GM19193 (cell line): ENCODE results near the gene BMERB1.

Experiments
- POLR2A ChIP-seq: IDR thresholded peaks from 4 replicates; pipeline ENCODE4 v1.6.1; 2011; ENCODE audit not compliant: insufficient read depth, insufficient read length; ENCODE audit errors: extremely low read depth

The BMERB1 gene

DNA sequence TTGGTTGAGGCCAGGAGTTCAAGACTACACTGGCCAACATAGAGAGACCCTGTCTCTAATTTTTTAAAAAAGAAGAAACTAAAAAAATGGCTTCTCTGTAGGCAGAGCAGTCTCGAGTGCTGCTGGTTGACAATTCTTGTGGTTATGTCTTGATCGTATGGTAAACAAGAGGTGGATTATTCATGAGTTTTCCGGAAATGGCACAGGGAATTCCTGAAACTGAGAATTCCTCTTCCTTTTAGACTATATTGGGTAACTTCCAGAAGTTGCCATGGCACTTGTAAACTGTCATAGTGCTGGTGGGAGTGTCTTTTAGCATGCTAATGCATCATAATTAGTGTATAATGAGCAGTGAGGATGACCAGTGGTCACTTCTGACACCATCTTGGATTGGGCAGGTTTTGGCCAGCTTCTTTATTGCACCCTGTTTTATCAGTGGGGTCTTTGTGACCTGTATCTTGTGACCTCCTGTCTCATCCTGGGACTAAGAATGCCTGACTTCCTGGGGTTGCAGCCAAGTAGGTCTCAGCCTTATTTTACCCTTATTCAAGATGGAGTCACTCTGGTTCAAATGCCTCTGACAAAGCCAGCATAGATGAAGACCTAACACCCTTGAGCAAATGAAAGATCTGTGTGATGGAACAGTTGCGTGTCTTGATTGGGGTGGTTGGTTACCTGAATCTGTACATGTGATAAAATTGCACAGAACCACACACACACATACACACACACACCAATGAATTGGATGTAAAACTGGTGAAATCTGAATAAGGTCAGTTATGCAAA lies 30.2 kb downstream of the BMERB1 start:
- no peak for TF ChIP-seq POLR2A

DNA sequence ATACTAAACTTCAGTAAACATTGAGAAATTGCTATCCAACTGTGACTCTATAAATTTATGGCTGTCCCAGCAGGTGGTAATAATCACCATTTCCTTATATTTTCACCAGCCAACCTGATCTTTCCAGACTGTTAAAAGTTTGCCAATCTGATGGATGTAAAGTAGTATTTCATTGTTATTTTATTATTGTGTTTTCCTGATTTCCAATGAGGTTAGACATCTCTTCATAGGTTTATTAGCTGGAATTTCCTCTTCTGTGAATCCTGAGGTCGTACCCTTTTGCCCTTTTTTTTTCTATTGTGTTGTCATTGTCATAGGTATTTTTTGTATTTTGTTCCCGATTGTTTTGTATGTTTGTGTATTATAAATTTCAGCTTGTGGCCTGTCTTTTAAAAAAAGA lies 31.7 kb downstream of the BMERB1 start:
- TF ChIP-seq POLR2A: no peak

DNA sequence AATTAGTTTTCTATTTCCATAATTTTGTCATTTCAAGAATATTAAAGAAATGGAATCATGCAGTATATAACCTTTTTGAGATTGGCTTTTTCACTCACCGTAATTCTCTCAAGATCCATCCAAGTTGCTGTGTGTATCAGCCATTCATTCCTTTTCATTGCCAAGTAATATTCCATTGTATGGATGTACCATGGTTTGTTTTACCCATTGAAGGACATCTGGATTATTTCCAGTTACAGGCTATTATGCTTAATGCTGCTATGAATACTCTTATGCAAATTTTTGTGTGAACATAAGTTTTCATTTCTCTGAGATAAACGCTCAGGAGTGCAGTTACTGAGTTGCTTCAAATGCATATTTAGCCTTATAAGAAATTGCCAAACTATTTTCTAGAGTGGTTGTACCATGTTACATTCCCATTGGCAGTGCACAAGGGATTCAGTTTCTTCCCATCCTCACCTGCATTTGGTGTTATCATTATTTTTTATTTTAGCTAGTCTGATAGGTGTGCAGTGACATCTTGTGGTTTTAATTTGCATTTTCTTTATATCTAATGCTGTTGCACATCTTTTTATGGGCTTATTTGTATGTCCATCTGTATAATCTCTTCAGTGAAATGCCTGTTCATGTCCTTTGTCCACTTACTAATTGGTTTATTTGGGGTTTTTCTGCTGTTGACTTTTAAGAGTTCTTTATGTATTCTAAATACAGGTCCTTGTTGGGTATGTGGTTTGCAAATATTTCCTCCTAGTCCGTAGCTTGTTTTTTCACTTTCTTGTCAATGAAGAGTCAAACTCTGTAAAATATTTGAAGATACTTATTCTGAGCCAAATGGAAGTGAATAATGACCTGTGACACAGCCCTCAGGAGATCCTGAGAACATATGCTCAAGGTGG lies 32.7 kb downstream of the BMERB1 start:
- TF ChIP-seq POLR2A: no peak

DNA sequence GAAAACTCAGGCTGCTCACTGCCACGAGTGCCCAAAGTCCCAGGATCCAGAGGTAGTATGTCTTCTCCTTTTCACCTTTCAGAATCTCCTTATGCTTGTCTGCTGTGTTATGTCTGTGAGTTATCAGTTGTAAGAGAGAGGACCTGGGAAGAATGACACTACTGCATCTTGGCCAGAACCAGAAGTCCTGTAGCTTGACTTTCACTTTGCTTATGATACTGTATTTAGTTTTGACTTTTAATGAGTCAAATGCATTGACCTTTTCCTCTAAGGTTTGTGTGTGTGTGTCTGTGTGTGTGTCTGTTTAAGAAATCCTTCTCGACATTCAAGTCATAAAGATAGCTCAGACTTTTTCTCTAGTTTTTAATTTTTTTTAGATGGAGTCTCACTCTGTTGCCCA lies 43.4 kb downstream of the BMERB1 start:
- no peak for TF ChIP-seq POLR2A

DNA sequence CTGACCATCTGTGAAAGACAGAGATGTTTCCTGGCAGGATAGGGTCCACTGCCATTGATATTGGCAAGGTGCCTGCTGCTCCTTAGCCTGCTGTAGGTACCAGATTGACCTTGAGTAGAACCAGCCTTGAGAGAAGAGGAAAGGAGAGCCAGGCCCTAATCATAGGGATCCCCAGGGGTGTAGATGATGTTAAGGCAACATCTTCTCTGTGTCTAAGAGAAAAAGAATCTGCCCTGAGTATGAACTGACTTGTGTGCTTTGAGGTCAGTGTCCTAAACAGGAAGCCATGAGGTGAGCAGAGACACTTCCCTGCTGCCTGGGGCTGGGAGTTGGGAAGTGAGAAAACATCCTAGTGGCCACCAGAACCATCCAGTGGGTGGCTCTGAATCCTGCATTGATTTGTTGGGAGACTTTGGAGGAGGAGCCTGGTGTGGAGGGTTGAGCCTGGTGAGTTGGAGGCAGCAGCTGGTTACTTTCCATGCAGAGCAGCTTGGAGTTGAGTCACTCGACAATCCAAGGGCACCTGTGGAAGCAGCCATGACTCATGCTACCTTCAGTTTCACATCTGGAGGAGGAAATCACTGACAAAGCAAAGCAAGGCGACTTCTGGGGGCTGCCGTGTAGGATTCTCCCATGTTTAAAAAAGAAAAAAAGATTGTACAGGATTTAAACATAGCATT lies 47.8 kb downstream of the BMERB1 start:
- no peak for TF ChIP-seq POLR2A

DNA sequence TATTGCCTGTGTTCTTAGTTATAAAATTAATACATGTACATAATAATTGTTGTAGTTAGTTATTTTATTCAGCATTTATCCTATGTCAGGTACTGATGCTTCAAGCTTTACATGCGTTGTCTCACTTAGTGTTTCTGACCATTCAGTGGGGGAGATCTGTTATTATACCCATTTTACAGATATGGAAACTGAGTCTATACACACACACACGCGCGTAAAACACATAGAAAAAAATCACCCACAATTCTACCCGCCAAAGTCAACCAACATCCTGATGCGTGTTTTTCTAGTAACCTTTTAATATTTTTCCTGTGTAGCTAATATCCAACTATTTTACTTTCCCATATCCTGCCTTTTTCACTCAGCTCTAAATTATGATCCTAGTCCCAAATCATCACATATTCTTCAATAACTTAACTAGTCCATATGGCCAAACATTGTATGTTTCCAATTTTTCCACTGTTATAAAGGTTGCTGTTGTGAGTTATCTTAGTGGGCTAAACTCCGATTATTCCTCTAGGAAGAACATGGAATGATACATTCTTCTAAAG lies 48.4 kb downstream of the BMERB1 start:
- TF ChIP-seq POLR2A: no peak

DNA sequence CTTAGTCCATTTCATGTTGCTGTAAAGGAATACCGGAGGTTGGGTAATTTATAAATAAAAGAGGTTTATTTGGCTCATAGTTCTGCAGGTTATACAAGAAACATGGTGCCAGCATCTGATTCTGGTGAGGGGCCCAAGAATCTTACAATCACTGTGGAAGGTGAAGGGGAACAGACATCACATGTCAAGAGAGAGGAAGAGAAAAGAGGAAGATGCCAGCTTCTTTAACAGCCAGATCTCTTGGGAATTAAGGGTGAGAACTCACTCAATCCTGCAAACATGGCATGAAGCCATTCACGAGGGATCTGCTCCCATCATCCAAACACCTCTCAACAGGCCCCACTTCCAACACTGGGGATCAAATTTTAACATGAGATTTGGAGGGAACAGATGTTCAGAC lies 49.5 kb downstream of the BMERB1 start:
- no peak for TF ChIP-seq POLR2A

DNA sequence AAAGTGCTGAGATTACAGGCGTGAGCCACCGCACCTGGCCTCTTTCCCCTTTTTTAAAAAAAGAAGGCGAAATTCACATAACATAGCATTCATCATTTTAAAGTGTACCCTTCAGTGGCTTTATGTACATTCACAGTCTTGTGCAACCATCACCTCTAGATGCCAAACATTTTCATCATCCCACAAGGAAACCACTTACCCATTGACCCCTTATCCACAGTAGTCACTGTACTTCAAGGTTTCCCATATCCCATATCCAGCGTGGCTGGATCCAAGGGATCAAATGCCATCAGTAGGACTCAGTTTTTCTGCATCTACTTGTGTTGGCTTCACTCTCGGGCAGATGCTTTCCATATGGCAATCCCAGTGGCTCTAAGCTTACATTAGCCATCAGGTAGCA lies 50.3 kb downstream of the BMERB1 start:
- TF ChIP-seq POLR2A: no peak

DNA sequence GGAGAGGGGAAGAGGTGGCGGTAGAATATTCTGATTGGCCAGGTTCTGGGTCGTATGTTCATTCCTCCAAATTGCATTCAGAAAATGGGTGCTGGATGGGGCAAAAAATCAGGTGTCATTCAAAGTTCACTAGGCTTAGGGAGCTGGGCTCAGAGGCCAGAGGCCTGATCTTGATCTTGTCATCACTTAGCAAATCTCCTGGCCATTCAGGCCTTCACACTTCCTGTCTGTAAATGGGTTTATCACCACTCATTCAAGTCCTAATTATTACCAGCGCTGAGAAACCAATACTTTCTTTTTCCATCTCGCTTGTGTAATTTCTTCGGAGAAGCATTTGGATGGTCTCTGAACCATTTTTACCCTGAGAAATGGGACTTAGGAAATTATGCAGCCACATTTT lies 50.8 kb downstream of the BMERB1 start:
- TF ChIP-seq POLR2A: no peak

DNA sequence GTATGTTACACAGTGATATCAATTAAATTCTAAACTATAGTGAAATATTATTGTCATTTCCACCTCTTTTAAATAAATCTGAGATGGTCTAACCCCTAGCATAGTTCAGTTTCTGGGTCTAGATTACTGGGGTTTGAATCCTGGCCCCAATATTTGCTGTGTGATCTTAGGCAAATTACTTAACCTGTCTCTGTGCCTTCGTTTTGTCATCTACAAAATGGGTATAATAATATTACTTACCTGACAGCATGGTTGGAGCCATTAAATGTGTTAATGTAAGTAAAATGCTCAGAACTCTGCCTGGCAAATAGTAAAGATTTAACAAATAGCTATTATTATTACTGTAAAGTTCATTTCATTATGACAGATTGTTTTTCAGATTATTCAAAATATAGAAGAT lies 52.3 kb downstream of the BMERB1 start:
- TF ChIP-seq POLR2A: no peak

DNA sequence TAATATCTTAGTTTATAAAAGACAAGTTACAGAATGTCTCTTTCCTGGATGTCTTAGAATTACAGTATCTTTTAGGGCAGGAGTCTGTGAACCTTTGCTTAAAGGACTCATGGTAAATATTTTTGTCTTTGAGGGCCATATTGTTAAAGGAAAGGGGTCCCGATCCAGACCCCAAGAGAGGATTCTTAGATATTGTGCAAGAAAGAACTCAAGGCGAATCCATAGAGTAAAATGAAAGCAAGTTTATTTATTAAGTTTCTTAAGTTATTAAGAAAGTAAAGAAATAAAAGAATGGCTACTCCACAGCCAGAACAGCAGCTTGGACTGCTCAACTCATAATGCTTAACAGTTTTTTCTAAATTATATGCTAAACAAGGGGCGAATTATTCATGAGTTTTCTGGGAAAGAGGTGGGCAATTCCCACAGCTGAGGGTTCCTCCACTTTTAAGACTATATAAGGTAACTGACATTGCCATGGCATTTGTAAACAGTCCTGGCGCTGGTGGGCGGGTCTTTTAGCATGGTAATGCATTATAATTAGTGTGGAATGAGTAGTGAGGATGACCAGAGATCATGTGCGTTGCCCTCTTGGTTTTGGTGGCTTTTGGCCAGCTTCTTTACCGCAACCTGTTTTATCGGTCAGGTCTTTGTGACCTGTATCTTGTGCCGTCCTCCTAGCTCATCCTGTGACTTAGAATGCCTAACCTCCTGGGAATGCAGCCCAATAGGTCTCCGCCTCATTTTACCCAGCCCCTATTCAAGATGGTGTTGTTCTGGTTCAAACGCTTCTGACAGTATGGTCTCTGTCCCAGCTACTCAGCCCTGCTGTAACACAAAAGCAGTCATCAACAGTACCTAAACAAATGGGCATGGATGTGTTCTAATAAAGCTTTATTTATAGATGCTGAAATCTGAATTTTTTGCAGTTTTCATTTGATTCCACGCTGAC lies 53.2 kb downstream of the BMERB1 start:
- no peak for TF ChIP-seq POLR2A

DNA sequence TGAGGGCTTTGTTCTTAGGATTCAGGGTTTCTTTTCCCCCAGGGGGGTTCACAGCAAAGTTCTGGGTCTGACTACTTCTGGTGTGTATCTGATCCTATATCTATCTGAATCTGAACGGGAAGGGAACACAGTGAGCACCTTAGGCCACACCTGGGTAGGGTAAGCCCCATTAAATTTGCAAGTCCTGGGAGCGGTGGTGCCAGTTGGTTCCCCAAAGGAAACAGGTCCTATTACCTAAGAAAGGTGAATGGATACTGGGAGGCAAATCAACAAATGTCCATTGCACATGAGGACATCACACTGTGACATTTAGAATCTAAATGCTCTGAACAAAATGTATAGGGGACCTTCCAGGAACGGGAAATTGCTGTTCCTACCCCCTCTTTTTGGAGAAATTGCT lies 54.6 kb downstream of the BMERB1 start:
- TF ChIP-seq POLR2A: no peak

DNA sequence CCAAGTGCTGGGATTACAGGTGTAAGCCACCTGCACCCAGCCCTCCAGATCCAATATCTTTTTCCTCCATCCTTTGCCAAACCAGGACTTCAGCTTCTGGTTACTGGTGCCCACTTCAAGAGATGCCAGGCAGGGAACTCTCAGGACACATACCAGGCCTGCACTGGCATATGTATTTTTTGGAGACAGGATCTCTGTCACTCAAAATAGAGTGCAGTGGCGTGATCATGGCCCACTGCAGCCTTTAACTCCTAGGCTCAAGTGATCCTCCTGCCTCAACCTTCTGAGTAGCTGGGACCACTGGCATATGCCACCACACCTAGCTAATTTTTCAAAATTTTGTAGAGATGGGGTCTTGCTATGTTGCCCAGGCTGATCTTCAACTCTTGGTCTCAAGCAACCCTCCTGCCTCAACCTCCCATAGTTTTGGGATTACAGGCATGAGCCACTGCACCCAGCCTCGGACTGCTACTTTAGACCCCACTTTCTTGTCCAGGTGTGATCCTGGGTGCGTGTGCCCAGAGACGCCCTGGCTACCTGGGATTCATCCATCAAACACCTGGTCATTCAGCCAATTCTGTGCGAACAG lies 55.8 kb downstream of the BMERB1 start:
- no peak for TF ChIP-seq POLR2A

DNA sequence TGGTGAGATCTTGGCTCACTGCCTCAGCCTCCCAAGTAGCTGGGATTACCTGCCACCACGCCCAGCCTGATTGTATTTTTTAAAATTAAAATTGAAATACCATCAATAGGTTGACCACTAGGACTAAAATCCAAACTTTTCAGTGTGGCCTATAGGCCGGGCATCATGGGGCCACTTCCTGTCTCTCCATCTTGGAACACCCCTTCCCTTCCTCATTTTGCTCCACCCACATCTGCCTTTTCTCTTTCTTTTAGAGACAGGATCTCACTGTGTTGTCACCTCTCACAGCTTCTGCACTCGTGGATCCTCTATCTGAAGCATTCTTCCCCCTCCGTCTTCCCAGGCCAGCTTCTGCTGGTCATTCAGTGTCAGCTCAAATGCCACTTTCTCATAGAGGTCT lies 57.0 kb downstream of the BMERB1 start:
- no peak for TF ChIP-seq POLR2A

DNA sequence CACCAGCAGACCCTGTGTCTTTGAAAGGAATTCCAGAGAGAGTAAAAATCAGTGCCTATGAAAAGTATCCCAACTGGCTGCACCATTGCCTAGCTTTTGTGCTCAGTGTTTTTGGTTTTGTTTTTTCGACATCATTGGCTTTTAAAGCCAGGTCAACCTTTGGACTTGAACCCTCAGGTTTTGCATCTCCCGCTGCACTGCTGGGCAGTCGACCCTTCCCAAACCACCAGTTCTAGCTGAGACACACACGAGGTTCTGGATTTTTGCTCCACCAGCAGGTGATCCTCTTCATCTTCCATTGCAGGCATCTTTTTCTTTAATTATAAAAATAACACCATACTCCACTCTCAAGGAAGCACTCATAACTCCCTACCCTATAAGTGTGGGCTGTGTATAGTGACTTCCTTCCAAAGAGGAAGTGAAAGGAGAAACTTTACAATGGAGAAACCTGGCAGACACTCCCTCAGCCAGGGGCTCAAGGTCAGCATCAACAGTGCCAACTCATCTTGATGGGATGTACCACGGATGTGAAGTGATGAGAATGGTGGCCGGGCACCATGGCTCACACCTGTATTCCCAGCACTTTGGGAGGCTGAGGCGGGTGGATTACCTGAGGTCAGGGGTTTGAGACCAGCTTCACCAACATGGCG lies 57.8 kb downstream of the BMERB1 start:
- no peak for TF ChIP-seq POLR2A
